H1 (cell line): ENCODE results near the gene PMM1. TPM values are rescaled to one million over a fixed set of nuclear protein-coding genes. Genes with fewer than 3 reads are reported as not detected.

Source experiments
- E2F6 ChIP-seq: IDR thresholded peaks from 2 replicates; pipeline ENCODE4 v1.6.1; 2012; ENCODE audit warnings: inconsistent platforms
- EZH2 ChIP-seq: fragments of 200-600 bp; sonication (generic); IDR thresholded peaks from 2 replicates; pipeline ENCODE4 v1.7.1; 2012; ENCODE audit warnings: low read depth, mild to moderate bottlenecking, moderate library complexity, low read length, inconsistent platforms; ENCODE audit not compliant: severe bottlenecking
- YY1 ChIP-seq: IDR thresholded peaks from 2 replicates; pipeline ENCODE4 v1.6.1; 2011; ENCODE audit warnings: low read depth, mild to moderate bottlenecking, low read length
- polyA plus RNA-seq, 7 experiments: library from polyadenylated mRNA; depleted of rRNA in 3 of 7; stranded (reverse) in 5 of 7; unstranded in 2 of 7; fragments of >200 nt in 5 of 7; fragments of 200-250 nt in 2 of 7; gene quantifications; 1 replicate in 5 of 7; 2 replicates in 1 of 7; 4 replicates in 1 of 7; pipeline versions ENCODE4 v1.2.1 to v1.2.3, GENCODE V29; 2011 to 2013; ENCODE audit warnings: missing spikeins in 2 of 7, mixed read lengths in 2 of 7
- total RNA-seq: library from RNA; stranded (reverse); fragmentation: NEBNext Ultra II Directional; extraction: Animal tissue kit (Norgen Biotek cat#: 25700); gene quantifications from 2 replicates; pipeline ENCODE4 v1.2.1, GENCODE V29; 2021

Gene PMM1
- total and polyA plus RNA-seq, 2 of the 8 experiments (the other 6 are each of a cell fraction or from before 2014, with no cell fraction given), result 11.3 to 20.0 TPM

GRCh38 chr22:41541484-41541883 lies 48.2 kb downstream of the PMM1 start (continued):
- TF ChIP-seq E2F6 (no peak), YY1 (no peak), EZH2 (no peak)
